ENCODE data around the gene RPS21. TPM values are rescaled to one million over a fixed set of nuclear protein-coding genes. Genes with fewer than 3 reads are reported as not detected.

RPS21 gene
- total and polyA plus RNA-seq, 2 of the 13 experiments (the other 11 are each of a cell fraction or from before 2014, with no cell fraction given) = 2,647 to 11,063 TPM

DNA sequence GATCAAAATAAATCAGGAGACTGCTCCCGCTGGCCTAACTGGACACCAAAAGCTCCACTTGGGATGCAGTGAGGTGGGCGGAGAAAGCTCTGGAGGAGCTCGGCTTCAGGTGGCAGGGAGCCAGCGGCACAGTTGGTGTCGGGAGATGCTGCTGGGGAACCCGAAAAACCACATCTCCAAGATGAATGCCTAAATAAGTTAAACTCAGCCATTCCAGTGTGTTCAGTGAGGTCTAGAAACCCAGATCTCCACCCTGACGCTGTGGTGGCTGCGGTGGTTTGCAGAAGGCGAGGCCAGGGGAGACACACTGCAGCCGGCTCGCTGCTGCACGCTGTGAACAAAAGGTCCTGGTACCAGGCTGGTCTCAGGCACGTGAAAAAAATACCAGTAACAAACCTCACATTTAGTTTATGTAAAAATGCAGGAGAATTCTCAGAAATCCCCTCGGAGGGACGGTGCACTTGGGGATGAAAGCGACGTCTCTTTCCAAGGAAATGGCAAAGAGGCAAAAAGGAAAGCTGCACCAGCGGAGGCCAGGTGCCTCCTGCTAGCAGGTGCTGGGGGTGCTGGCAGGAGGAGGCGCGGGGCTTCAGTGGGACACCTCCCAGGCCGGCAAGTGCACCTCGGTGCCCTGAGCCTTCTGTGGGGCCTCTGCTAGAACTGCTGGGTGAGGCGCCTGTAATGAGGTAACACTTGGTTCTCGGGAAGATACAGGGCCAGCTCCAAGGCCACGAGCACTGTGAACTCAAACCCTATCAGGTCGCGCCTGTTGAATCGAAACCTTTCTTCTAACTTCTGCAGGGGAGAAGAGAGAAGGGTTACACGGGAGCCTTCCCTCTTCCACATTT, 3.6 kb downstream of the RPS21 start (continued):
- TF ChIP-seq, protein P1, sequence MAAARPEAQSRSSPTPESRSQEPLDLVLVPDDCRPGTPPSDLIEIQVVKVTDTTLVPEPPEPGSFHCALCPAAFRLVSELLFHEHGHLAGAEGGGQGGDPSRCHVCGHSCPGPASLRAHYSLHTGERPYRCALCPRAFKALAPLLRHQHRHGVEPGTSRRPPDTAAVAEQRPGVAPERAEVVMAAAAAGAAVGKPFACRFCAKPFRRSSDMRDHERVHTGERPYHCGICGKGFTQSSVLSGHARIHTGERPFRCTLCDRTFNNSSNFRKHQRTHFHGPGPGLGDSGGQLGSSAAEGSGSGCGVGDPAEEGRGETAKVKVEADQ (CRISPR knock-in tag; IDR thresholded peaks at IDR 0.05; ENCODE audit: borderline replicate concordance) = 0 out of 2 replicates have a peak, but pooled peaks have one; percentile 39
- TF ChIP-seq RBFOX2 (IDR thresholded peaks at IDR 0.05; ENCODE audit: low read depth, low read length) (peak; percentile 55; the same call in 1 of the 2 replicates), GTF2F1 (IDR thresholded peaks at IDR 0.05; ENCODE audit: low read length) (no peak), BHLHE40 (IDR thresholded peaks at IDR 0.05; ENCODE audit: low read length) (no peak), ZFX (CRISPR knock-in tag; IDR thresholded peaks at IDR 0.05; ENCODE audit: low read depth) (no peak), KDM5A (IDR thresholded peaks at IDR 0.05; ENCODE audit: borderline replicate concordance, low read length) (no peak), ZNF136 (CRISPR knock-in tag; IDR thresholded peaks at IDR 0.05; ENCODE audit: low read depth) (0 out of 2 replicates have a peak, but pooled peaks have one; percentile 30), REPIN1 (CRISPR knock-in tag; IDR thresholded peaks at IDR 0.05; ENCODE audit: borderline replicate concordance, low read depth) (no peak), NAIF1 (CRISPR knock-in tag; IDR thresholded peaks at IDR 0.05; ENCODE audit: borderline replicate concordance) (no peak), ZFP41 (CRISPR knock-in tag; IDR thresholded peaks at IDR 0.05; ENCODE audit: borderline replicate concordance) (no peak), AGO2 (optimal IDR thresholded peaks at IDR 0.05; ENCODE audit: low read depth, low read length) (peak; percentile 57), ZNF256 (CRISPR knock-in tag; conservative IDR thresholded peaks at IDR 0.05) (no peak)
- TF ChIP-seq, protein P2, sequence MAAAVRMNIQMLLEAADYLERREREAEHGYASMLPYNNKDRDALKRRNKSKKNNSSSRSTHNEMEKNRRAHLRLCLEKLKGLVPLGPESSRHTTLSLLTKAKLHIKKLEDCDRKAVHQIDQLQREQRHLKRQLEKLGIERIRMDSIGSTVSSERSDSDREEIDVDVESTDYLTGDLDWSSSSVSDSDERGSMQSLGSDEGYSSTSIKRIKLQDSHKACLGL (CRISPR knock-in tag; IDR thresholded peaks at IDR 0.05) = no peak
- TF ChIP-seq, protein P3, sequence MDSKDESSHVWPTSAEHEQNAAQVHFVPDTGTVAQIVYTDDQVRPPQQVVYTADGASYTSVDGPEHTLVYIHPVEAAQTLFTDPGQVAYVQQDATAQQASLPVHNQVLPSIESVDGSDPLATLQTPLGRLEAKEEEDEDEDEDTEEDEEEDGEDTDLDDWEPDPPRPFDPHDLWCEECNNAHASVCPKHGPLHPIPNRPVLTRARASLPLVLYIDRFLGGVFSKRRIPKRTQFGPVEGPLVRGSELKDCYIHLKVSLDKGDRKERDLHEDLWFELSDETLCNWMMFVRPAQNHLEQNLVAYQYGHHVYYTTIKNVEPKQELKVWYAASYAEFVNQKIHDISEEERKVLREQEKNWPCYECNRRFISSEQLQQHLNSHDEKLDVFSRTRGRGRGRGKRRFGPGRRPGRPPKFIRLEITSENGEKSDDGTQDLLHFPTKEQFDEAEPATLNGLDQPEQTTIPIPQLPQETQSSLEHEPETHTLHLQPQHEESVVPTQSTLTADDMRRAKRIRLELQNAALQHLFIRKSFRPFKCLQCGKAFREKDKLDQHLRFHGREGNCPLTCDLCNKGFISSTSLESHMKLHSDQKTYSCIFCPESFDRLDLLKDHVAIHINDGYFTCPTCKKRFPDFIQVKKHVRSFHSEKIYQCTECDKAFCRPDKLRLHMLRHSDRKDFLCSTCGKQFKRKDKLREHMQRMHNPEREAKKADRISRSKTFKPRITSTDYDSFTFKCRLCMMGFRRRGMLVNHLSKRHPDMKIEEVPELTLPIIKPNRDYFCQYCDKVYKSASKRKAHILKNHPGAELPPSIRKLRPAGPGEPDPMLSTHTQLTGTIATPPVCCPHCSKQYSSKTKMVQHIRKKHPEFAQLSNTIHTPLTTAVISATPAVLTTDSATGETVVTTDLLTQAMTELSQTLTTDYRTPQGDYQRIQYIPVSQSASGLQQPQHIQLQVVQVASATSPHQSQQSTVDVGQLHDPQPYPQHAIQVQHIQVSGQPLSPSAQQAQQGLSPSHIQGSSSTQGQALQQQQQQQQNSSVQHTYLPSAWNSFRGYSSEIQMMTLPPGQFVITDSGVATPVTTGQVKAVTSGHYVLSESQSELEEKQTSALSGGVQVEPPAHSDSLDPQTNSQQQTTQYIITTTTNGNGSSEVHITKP (CRISPR knock-in tag; IDR thresholded peaks at IDR 0.05; ENCODE audit: low read depth) = no peak
- TF ChIP-seq, protein P4, sequence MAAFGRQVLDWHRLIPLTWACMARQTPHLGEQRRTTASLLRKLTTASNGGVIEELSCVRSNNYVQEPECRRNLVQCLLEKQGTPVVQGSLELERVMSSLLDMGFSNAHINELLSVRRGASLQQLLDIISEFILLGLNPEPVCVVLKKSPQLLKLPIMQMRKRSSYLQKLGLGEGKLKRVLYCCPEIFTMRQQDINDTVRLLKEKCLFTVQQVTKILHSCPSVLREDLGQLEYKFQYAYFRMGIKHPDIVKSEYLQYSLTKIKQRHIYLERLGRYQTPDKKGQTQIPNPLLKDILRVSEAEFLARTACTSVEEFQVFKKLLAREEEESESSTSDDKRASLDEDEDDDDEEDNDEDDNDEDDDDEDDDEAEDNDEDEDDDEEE (CRISPR knock-in tag; IDR thresholded peaks at IDR 0.05) = no peak
- TF ChIP-seq, protein P5, sequence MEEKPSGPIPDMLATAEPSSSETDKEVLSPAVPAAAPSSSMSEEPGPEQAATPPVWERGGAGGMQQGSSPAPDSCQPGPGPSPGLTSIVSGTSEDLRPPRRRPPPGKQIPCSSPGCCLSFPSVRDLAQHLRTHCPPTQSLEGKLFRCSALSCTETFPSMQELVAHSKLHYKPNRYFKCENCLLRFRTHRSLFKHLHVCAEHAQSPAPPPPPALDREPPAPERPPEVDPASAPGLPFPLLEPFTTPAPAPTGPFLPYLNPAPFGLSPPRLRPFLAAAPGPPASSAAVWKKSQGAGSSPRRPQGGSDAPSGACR (CRISPR knock-in tag; IDR thresholded peaks at IDR 0.05) = no peak
- TF ChIP-seq, protein P6, sequence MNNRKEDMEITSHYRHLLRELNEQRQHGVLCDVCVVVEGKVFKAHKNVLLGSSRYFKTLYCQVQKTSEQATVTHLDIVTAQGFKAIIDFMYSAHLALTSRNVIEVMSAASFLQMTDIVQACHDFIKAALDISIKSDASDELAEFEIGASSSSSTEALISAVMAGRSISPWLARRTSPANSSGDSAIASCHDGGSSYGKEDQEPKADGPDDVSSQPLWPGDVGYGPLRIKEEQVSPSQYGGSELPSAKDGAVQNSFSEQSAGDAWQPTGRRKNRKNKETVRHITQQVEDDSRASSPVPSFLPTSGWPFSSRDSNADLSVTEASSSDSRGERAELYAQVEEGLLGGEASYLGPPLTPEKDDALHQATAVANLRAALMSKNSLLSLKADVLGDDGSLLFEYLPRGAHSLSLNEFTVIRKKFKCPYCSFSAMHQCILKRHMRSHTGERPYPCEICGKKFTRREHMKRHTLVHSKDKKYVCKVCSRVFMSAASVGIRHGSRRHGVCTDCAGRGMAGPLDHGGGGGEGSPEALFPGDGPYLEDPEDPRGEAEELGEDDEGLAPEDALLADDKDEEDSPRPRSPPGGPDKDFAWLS (CRISPR knock-in tag; IDR thresholded peaks at IDR 0.05; ENCODE audit: borderline replicate concordance) = no peak
- TF ChIP-seq, protein P7, sequence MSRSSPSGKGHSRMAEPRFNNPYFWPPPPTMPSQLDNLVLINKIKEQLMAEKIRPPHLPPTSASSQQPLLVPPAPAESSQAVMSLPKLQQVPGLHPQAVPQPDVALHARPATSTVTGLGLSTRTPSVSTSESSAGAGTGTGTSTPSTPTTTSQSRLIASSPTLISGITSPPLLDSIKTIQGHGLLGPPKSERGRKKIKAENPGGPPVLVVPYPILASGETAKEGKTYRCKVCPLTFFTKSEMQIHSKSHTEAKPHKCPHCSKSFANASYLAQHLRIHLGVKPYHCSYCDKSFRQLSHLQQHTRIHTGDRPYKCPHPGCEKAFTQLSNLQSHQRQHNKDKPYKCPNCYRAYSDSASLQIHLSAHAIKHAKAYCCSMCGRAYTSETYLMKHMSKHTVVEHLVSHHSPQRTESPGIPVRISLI (CRISPR knock-in tag; IDR thresholded peaks at IDR 0.05; ENCODE audit: borderline replicate concordance) = no peak

Data from HepG2 (cell line).